Islet precursor cell (in vitro differentiated cells): Measurements from ENCODE around the gene PAX5.
A peak's percentile ranks its signal among the peaks of the same experiment; 100 is the strongest.
"Not testable (repeated sequence)": the region's sequence is repeated elsewhere in the genome, so short reads cannot be mapped to it uniquely, and the experiment has no call there.

Experiments used
- DNase-seq: peaks from one replicate; pipeline ENCODE4 v3.0.0-alpha.2; 2018

The PAX5 gene

DNA sequence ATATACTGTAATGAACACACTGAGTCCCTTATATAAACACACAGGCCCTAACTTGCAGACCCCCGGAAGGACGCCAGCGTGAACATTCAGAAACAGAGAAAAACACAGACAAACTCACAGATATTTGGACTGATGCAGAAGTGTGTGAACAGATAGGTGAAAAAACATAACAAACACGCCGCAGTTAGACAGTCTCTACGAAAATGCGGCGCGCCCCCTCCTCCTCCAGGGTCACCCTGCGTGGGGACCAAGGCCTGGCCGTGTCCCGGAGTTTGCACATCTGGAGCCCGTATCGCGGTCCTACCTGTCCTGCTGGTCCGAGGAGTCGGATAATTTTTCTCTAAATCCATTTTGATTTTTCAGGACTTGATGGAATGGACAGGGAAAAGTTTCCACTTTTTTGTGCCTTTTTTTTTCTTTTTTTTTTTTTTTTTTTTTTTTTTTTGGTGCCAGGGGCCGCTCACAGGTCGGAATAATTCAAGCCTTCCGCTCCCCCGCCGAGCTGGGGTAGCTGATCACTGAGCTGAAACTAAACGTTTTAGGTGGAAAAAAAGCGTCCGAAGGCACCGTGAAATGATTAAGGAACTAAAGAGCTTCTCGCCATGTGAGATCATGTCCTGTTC is at the start of gene PAX5:
PAX5 (minus strand) TSS at position 587 of the 623 bp plus-strand sequence; CDS start at position 350, 237 bp downstream.
- DNase-seq, result no peak

DNA sequence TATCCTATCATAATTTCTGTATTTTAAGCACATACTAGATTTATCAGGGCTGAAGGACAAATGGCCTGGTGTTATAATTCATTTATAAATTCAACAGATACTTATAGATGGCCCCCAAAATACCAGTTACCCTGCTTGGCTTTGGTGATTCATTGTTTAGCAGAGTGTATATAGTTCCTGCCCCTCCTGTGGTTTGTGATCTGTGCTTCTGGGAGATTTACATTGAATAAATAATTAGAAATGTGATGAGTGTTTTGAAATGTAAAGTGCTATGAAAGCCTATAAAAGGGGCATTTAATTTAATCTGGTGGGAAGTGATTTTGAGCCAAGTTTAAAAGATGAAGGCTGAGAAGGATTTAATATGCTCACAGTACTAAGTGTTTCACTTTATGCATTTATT is 49.6 kb upstream of the PAX5 start:
- DNase-seq, result no peak

- DNase-seq, result no peak
Observed at GRCh38 chr9:37082214-37082765, 48.2 kb upstream of the PAX5 start.

DNA sequence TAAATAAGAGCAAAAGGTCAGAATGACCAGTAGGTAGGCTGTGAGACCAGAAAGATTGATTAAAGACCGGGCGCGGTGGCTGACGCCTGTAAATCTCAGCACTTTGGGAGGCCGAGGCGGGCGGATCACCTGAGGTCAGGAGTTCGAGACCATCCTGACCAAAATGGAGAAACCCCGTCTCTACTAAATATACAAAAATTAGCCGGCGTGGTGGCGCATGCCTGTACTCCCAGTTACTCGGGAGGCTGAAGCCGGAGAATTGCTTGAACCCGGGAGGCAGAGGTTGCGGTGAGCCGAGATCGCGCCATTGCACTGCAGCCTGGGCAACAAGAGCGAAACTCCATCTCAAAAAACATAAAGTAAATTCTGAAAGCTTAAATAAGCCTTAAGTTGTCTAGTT is 47.4 kb upstream of the PAX5 start:
- DNase-seq, result not testable (repeated sequence)

DNA sequence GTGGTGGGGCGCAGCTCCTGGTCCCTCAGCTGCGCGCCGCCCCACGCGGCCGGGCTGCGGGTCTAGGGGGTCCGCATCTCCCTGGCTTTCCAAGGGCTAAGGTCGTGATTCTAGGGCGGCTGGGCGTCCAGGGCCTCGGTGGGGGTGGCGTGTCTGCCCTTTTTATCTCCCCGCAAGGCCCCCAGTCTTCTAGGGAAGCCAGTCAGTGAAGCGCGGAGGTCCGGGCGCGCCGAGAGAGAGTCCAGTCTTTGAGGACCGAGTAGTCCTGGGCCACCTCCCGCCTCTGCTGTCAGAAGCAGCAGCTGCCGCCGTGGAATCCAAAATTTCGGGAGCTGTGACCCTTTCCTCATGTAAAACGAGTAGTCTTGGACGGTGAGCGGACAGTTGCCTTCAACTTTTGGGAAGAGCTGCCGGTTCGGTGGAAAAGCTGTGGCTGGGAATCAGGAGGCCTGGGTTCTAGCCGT is 46.1 kb upstream of the PAX5 start:
- peak; percentile 67 for DNase-seq

DNA sequence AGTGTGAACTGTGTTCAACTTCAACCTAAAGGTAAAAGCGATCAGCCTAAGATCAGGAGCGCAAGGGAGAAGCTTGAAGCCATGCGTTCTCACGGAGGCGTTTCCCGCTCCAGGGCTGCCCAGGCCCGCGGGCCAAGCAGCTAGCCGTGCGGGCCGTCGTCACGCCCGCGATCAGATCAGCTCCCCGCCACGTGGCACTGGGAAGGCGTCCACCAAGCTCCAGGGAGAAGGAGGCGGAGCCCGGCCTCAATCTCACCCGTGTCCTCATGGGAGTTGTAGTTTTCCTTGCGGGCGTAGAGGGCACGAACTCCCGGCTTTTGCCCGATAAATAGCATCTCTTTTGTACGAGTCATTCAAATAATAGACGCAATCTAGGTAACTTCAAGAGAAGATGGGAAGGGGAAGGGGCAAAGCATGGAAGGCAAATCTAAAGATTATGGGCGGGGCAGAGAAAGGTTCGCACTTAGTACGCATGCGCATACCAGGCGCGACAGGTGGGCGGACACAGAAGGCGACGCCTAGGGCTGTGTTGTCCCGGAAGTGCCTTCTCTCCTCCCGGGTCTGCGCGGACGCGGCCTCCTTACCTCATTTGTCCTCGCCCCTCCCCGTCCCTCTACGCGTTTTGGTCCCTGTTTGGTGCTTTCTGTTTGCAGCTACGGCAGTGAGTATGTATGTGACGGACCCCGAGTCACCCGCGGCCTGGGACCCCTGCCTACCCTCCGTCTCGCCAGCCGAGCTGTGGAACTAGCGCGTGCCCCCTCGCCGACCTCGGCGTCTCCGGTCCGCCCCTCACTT is 45.5 kb upstream of the PAX5 start:
- DNase-seq, result peak; percentile 96

GRCh38 chr9:37074790-37075189 is 40.7 kb upstream of the PAX5 start:
- not testable (repeated sequence) for DNase-seq

DNA sequence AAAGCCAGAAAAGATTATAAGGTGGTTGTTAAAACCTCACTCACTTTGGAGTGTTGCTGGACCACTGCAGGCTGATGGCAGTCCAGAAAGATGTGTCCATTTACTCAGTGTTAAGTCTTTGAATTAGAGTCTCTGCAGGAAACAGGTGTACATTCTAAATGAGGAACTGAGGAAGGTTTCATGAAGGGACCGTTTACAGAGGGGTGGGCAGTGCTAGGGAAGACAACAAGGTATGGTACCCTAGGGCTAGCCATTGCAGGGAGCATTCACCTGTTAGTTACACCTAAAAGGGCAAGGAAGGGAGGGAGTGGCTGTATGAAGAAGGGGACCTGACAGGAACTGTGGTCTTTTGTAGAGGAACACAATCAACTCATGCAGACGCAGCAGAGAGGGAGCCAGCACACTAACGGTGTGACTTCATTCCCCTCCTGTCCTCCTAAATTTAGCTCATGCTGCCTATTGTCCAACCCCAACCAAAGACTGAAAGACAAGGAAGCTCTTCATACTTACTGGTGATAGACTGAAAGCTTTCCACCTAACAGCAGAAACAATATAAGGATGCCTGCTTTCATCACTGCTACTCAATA is 32.2 kb upstream of the PAX5 start:
- no peak for DNase-seq

GRCh38 chr9:37062336-37062735 is 28.3 kb upstream of the PAX5 start:
- no peak for DNase-seq

- DNase-seq, result no peak
Observed at GRCh38 chr9:37061768-37062167, 27.7 kb upstream of the PAX5 start.

DNA sequence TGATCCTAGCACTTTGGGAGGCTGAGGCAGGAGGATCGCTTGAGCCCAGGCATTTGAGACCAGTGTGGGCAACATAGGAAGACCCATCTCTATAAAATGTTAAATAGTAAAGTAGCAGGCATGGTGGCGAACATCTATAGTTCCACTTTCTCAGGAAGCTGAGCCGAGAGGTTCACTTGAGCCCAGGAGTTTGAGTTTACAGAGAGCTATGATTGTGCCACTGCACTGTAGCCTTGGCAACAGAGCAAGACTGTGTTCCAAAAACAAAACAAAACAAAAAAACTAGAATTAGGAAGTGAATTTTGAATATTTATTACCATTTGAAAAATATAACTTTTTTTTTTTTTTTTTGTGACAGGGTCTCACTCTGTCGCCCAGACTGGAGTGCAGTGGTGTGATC is 26.8 kb upstream of the PAX5 start:
- no peak for DNase-seq

DNA sequence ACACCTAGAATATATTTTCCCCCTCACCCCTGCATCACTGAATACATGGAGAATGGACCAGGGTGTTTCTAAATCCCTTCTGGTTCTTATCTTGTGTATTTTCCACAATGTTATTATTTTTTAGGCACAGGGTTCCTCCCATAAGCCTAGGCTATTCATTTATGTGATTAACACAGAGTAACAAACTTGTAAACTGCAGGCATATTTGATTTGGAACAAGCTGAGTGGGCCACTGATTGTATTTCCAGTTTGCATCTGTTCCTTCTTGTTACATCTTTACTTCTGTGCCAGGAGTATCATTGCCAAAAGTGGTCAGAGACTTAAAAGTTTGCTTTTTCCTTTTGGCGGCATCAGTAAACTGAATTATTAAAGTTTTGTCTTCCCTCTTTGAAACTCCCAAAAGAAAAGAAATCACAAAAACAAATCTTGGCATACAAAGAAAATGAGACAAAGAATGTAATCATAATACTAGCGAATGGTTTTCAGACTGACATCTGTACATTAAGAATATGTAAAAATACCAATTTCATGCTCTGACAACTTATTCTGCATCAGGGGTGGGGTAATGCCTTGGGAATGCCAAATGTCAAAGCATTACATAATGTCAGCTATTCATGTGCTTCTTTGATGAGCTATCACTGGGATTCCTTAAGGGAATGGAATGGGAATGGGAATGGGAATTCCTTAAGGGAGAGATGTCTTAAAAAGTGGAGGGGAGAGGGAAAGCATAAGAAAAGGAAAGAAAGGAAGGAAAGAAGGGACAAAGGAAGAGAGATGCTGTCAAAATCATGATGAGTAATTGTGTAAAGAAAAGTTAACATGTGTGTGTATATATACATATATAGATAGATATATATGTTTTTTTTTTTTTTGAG is 22.2 kb upstream of the PAX5 start:
- no peak for DNase-seq

DNA sequence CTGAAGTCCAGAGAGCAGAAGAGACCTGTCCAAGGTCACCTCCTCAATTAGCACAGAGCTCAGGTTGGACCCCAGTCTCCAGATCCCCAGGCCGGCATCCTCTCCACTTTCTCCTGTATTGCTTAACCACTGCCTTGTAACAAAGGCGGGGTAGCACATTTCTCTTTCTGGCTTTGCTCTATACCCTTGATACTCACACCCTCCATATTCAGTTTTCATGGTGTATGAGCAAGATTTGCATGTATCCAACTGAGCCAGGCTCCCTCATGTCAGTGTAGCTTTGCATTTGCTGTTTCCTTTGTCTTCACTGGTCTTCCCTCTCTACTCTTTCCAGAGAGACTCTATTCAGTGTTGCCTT is 20.3 kb upstream of the PAX5 start:
- DNase-seq, result not testable (repeated sequence)

GRCh38 chr9:37053684-37054362 is 19.8 kb upstream of the PAX5 start:
- no peak for DNase-seq

GRCh38 chr9:37046683-37047082 is 12.6 kb upstream of the PAX5 start:
- DNase-seq, result no peak

DNA sequence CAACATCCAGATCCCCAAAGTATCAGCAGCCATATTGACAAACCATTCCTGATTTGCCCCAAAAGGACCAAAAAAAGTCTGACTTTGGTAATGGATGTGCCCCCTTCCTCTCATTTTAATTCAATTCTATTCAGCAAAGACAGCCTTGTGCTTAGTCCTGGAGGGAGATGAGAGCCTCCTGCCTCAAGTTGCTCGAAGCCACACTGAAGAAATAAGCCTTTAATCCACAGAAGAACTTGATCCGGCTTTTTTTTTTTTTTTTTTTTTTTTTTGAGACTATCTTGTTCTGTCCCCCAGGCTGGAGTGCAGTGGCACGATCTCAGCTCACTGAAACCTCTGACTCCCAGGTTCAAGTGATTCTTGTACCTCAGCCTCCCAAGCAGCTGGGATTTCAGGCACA is 8.4 kb upstream of the PAX5 start:
- no peak for DNase-seq

- DNase-seq, result no peak
Observed at GRCh38 chr9:37040508-37041127, 6.5 kb upstream of the PAX5 start.

DNA sequence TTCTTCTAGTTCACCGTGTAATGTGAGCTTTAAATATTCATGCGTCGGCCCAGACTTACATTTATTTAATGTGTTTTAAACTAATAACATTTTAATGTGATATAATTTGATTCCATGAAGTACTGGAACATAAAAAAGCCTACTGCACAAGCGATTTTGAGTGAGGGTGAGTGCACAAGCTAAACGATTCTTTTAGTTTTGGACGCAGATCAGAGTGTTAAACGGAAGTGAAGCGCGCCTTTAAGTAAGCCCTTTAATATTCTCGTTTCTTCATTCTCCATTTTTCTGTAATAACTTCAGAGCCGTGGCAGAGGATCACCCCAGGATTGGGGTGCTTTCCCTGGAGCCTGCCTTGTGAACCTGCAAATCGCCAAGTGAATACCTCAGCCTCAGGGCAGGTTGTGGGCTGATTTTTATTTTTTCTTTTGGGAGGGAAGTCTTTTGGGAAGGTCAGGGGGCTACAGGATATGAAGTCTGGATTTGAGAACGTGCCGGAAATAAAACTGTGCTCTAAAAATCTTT is 4.9 kb upstream of the PAX5 start:
- no peak for DNase-seq

- DNase-seq, result no peak
Observed at GRCh38 chr9:37038302-37038942, 4.4 kb upstream of the PAX5 start.

GRCh38 chr9:37037503-37038301 is 3.6 kb upstream of the PAX5 start:
- DNase-seq, result peak; percentile 76
